Dermis blood vessel endothelial cell (primary cell): Measurements from ENCODE around the gene NEK2. TPM values are rescaled to one million over a fixed set of nuclear protein-coding genes. Genes with fewer than 3 reads are reported as not detected.
"Not testable (repeated sequence)": the region's sequence is repeated elsewhere in the genome, so short reads cannot be mapped to it uniquely, and the experiment has no call there.

Experiments
- DNase-seq: peaks from one replicate; pipeline ENCODE4 v3.0.0; 2010
- total RNA-seq: library from RNA; depleted of rRNA; stranded (reverse); fragments of >200 nt; gene quantifications from 2 replicates; pipeline ENCODE4 v1.2.3, GENCODE V29; 2014

Gene NEK2
- total RNA-seq, 1 donor from 2014 or later = 7.1 TPM

- DNase-seq = peak; percentile 77
Measured at GRCh38 chr1:211648980-211649934, 26.2 kb downstream of the NEK2 start.

GRCh38 chr1:211648336-211648735 lies 27.1 kb downstream of the NEK2 start:
- peak; percentile 94 for DNase-seq

- DNase-seq = no peak
Measured at GRCh38 chr1:211647711-211648121, 27.7 kb downstream of the NEK2 start.

- DNase-seq = no peak
Measured at GRCh38 chr1:211646566-211646965, 28.9 kb downstream of the NEK2 start.

- DNase-seq = not testable (repeated sequence)
Measured at GRCh38 chr1:211645601-211646000, 29.8 kb downstream of the NEK2 start.

- no peak for DNase-seq
Measured at GRCh38 chr1:211644653-211645052, 30.8 kb downstream of the NEK2 start.

- peak; percentile 67 for DNase-seq
Measured at GRCh38 chr1:211643324-211644212, 31.9 kb downstream of the NEK2 start.

GRCh38 chr1:211642870-211643269 lies 32.6 kb downstream of the NEK2 start:
- no peak for DNase-seq

- no peak for DNase-seq
Measured at GRCh38 chr1:211641942-211642341, 33.5 kb downstream of the NEK2 start.

GRCh38 chr1:211641044-211641800 lies 34.2 kb downstream of the NEK2 start:
- no peak for DNase-seq

GRCh38 chr1:211640301-211640630 lies 35.2 kb downstream of the NEK2 start:
- DNase-seq = no peak

GRCh38 chr1:211639475-211640300 lies 35.7 kb downstream of the NEK2 start:
- peak; percentile 96 for DNase-seq

- no peak for DNase-seq
Measured at GRCh38 chr1:211638689-211639101, 36.7 kb downstream of the NEK2 start.

- DNase-seq = no peak
Measured at GRCh38 chr1:211638246-211638645, 37.2 kb downstream of the NEK2 start.

GRCh38 chr1:211637066-211637465 lies 38.4 kb downstream of the NEK2 start:
- no peak for DNase-seq

GRCh38 chr1:211636575-211637029 lies 38.8 kb downstream of the NEK2 start:
- DNase-seq = not testable (repeated sequence)

GRCh38 chr1:211635597-211636205 lies 39.7 kb downstream of the NEK2 start:
- no peak for DNase-seq

- DNase-seq = no peak
Measured at GRCh38 chr1:211634931-211635330, 40.5 kb downstream of the NEK2 start.

- DNase-seq = no peak
Measured at GRCh38 chr1:211634461-211634860, 41.0 kb downstream of the NEK2 start.

GRCh38 chr1:211633524-211633846 lies 41.9 kb downstream of the NEK2 start:
- no peak for DNase-seq

- no peak for DNase-seq
Measured at GRCh38 chr1:211632808-211633523, 42.5 kb downstream of the NEK2 start.
